ENCODE measurements around the gene S100A2.
A peak's percentile ranks its signal among the peaks of the same experiment; 100 is the strongest.
"Not testable (repeated sequence)": the region's sequence is repeated elsewhere in the genome, so short reads cannot be mapped to it uniquely, and the experiment has no call there.

Gene S100A2

GRCh38 chr1:153588482-153588881 is 22.8 kb upstream of the S100A2 start:
- DNase-seq (ENCODE audit: low read depth): no peak

GRCh38 chr1:153588033-153588432 is 22.4 kb upstream of the S100A2 start:
- not testable (repeated sequence) for DNase-seq (ENCODE audit: low read depth)

DNA sequence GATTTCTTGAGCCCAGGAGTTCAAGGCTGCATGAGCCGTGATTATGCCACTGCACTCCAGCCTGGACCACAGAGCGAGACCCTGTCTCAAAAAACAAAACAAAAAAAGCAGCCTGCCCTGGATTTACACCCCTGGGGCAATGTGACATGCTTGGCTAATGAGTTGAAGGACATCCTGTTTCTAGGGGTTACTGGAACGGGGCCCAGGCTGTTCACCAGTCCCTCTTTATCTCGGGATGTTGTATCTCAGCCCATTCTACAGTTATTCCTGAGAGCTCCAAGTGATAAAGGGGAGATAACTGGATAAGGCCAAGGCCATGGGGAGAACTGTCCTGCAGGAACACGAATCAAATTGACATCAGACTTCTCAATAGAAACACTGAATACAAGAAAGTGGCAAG is 21.7 kb upstream of the S100A2 start:
- DNase-seq (ENCODE audit: low read depth): no peak

DNA sequence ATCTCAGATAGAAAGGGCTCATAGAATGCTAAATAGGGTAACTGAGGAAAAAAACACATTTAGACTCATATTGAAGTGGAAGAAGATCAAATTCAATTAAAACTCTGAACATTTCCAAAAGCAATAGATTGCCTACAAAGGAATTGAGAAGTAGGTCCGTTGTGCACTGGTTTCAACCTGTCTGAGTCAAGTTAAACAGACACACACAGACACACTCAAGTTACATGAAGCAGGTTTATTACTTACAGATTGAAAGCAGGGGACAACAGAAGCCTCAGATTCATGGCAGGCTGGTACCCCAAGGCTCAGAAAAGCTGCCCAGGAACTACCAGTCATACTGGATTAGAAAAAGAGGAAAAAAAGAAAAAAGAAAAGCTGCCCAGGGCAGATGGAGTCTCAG is 20.7 kb upstream of the S100A2 start:
- no peak for DNase-seq (ENCODE audit: low read depth)

GRCh38 chr1:153585006-153585405 is 19.4 kb upstream of the S100A2 start:
- no peak for DNase-seq (ENCODE audit: low read depth)

DNA sequence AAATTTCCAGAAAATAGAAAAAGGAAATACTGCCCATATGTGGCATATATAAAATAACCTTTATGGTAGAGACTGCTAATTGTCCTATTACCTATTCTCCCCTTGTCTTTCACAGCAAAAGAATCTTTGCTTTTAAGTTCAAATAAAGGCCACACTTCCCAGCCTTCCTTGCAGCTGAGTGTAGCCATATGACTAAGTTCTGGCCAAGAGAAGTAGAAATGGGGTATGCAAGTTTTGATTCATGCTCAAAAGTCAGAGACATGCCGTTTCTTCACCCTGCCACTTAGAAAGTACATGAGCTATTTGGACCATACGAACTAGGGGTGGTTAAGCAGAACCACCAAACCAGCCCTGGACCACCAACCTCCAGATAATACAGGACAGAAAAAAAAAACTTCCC is 18.3 kb upstream of the S100A2 start:
- DNase-seq (ENCODE audit: low read depth): no peak

GRCh38 chr1:153583514-153583913 is 17.9 kb upstream of the S100A2 start:
- DNase-seq (ENCODE audit: low read depth): not testable (repeated sequence)

DNA sequence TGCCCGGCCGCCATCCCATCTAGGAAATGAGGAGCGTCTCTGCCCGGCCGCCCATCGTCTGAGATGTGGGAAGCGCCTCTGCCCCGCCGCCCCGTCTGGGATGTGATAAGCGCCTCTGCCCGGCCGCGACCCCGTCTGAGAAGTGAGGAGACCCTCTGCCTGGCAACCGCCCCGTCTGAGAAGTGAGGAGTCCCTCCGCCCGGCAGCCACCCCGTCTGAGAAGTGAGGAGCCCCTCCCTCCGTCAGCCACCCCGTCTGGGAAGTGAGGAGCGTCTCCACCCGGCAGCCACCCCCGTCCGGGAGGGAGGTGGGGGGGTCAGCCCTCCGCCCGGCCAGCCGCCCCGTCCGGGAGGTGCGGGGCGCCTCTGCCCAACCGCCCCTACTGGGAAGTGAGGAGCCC is 17.2 kb upstream of the S100A2 start:
- not testable (repeated sequence) for DNase-seq (ENCODE audit: low read depth)

DNA sequence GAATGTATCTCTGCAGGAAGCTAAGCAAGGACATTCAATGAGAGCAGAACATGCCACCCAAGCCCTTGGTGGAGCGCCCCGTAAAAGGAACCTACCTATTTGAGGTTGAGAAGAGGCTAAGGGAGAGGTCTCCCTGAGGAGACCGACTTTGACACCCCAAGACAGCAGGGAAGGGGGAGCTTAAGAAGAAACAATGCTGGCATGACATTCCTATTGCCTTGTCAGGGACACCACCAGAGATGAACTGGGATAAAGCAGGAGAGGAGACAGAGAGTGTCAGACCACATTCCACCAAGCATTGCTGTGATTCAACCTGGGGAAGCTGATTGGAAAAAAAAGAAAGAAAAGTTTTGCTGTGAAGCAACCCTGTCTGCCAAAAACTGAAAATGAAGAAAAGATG is 13.3 kb upstream of the S100A2 start:
- no peak for DNase-seq (ENCODE audit: low read depth)

GRCh38 chr1:153578490-153578889 is 12.8 kb upstream of the S100A2 start:
- no peak for DNase-seq (ENCODE audit: low read depth)

GRCh38 chr1:153577624-153578051 is 12.0 kb upstream of the S100A2 start:
- no peak for DNase-seq (ENCODE audit: low read depth)

DNA sequence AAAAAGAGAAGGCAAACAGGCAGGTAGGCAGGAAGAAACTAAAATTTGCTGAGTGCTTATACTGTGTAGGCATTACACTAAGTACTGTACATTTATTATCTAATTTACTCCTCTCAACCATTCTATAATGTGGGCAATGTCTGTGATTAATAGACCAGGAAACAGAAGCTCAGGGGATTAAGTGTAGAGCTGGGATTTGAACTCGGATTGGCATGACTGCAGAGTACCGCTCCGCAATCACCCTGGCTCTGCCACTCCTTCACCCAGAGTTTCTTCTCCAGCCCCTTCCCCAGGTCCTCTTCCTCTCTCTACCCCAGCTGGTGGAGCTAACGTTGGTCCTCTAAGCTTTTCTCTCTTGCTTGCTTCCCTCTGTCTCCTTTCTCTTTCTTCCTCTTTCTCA is 11.5 kb upstream of the S100A2 start:
- DNase-seq (ENCODE audit: low read depth): no peak

GRCh38 chr1:153575497-153575896 is 9.9 kb upstream of the S100A2 start:
- DNase-seq (ENCODE audit: low read depth): not testable (repeated sequence)

GRCh38 chr1:153575081-153575491 is 9.4 kb upstream of the S100A2 start:
- not testable (repeated sequence) for DNase-seq (ENCODE audit: low read depth)

- DNase-seq (ENCODE audit: low read depth): no peak
These were observed 7.7 kb upstream of the S100A2 start for GRCh38 chr1:153573351-153573750.

GRCh38 chr1:153572569-153573015 is 6.9 kb upstream of the S100A2 start:
- DNase-seq (ENCODE audit: low read depth): peak; percentile 80

GRCh38 chr1:153571706-153572105 is 6.1 kb upstream of the S100A2 start:
- no peak for DNase-seq (ENCODE audit: low read depth)

GRCh38 chr1:153570874-153571273 is 5.2 kb upstream of the S100A2 start:
- no peak for DNase-seq (ENCODE audit: low read depth)

- no peak for DNase-seq (ENCODE audit: low read depth)
These were observed 3.8 kb upstream of the S100A2 start for GRCh38 chr1:153569465-153569864.

DNA sequence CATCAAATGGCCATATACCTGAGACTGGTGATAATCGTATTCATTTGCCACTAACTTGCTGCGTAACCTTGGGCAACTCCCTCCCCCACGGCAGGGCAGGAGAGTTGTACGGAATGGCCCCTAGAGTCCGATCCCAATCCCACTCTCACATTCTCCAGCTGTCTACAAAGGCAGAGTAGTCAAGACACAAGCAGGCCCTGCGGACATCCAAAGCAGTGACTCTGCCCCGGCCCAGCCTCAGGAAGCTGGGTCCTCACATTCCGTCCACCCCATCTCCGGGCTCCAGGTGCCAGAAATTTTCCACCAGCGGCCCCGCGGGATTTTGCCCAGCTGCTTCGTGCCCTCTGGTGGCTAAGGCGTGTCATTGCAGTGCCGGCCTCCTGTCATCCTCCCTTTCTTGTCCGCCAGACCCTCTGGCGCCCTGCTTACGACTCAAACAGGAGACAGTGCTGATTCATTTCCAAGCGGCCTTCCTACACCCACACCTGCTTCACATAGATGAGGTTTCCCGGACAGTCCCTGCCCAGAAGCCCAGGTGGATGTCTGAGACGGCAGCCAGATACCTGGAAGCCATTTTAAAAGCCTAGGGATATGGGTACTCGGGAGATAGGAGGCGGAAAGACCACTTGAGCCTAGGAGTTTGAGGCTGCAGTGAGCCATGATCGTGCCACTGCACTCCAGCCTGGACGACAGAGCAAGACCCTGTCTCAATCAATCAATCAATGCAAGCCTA is 2.9 kb upstream of the S100A2 start:
- DNase-seq (ENCODE audit: low read depth): peak; percentile 71

GRCh38 chr1:153567621-153568366 is 2.1 kb upstream of the S100A2 start:
- no peak for DNase-seq (ENCODE audit: low read depth)

GRCh38 chr1:153566414-153567371 is 1.0 kb upstream of the S100A2 start:
- peak; percentile 97 for DNase-seq (ENCODE audit: low read depth)

All from fibroblast of gingiva (primary cell).